Ovary (tissue), 3 donors: ENCODE measurements around the gene SYT9.

ENCODE experiments used
- CTCF ChIP-seq, 3 donors: fragments of 450-650 bp in 2 of 3; fragments of 200-600 bp in 1 of 3; IDR thresholded peaks; one replicate each; pipeline versions ENCODE4 v1.5.1 to v1.8.0; 2016 to 2022; ENCODE audit warnings: antibody characterized with exemption in 3 of 3, mild to moderate bottlenecking in 1 of 3
- EP300 ChIP-seq: sonication (generic); formaldehyde crosslinking; IDR thresholded peaks from one replicate; pipeline ENCODE4 v1.6.1; 2017; ENCODE audit warnings: antibody characterized with exemption
- POLR2A ChIP-seq: fragments of 450-650 bp; IDR thresholded peaks from one replicate; pipeline ENCODE4 v1.6.1; 2017; ENCODE audit warnings: antibody characterized with exemption, mild to moderate bottlenecking, moderate library complexity
- donor health status: DM: no; HTN: no; CAD: no.

GRCh38 chr11:7427733-7428132 is 176.0 kb downstream of the SYT9 start:
- TF ChIP-seq CTCF (IDR thresholded peaks at IDR 0.05) (no peak), POLR2A (no peak), EP300 (no peak)
